Forelimb muscle (tissue), 1 donor: ENCODE results near the gene ADGRD1. TPM values are rescaled to one million over a fixed set of nuclear protein-coding genes. Genes with fewer than 3 reads are reported as not detected.
"Not testable (repeated sequence)": the region's sequence is repeated elsewhere in the genome, so short reads cannot be mapped to it uniquely, and the experiment has no call there.

Experiments
- DNase-seq: peaks from one replicate; pipeline ENCODE4 v3.0.0-alpha.2; 2013; ENCODE audit warnings: low read depth
- polyA plus RNA-seq: library from polyadenylated mRNA; unstranded; fragments of 120-200 nt; gene quantifications from one replicate; pipeline ENCODE4 v1.2.1, GENCODE V29; 2013; ENCODE audit not compliant: insufficient read length

The ADGRD1 gene
- polyA plus RNA-seq, 1 donor: 9.5 TPM

- DNase-seq: no peak
Measured at GRCh38 chr12:130984183-130985058, 30.7 kb downstream of the ADGRD1 start.

- no peak for DNase-seq
Measured at GRCh38 chr12:130987151-130987931, 33.6 kb downstream of the ADGRD1 start.

GRCh38 chr12:130988261-130988660, 34.6 kb downstream of the ADGRD1 start:
- DNase-seq: no peak

- DNase-seq: no peak
Measured at GRCh38 chr12:130988751-130989150, 35.0 kb downstream of the ADGRD1 start.

DNA sequence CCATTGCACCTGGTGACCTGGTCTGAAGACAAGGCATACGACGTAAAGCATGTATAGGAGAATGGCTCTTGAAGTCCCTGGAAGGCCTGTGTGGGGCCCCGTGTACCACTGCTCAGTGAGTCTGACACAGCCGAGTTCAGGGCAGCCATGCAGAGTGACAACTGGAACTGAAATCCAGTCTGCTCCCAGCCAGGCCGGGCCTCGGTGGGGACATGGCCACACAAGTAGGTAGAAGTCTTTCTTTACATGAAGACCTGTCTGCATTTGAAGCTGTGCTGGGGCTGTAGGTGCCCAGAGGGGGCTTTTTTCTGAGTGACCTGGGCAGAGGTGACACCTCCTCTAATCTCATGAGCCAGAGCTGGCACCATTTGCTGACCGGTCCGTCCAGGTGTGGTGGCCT, 35.7 kb downstream of the ADGRD1 start:
- DNase-seq: no peak

DNA sequence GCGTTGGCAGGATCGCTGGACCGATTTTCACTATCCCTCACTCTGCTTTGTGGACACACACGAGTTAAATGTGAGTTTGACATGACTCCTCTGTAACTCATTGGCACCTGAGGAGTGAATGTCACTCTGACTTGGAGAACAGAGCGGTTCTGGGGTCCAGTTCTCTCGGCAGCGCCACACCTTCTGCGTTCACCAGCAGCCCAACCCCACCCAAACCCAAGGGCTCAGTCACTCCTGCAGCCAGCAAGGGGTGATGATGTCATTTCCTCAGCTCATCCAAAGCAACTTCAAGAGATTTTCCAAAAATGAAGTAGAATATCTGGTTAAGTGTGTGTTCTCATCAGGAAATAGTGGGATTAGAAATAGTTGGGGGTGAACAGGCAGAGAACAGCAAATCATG, 36.3 kb downstream of the ADGRD1 start:
- no peak for DNase-seq

DNA sequence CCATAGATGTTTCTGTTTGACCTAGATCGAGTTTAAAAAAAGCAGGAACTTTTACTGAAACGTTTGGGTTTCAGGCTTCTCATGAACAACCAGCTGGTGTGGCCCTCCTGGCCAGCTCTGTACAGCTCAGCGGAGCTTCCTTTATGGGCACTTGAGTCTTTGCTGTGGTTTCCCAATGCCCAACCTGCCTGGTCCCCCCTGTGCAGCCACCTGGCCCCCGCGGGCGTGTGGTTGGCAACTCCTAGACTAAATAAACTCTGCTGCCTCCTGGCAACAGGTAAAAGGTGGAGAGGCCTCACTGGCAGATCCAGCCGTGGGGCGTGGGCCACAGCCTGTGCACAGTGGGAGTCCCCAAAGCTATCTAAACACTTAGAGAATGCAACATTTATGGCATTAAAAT, 38.7 kb downstream of the ADGRD1 start:
- DNase-seq: no peak

- no peak for DNase-seq
Measured at GRCh38 chr12:130992979-130993538, 39.4 kb downstream of the ADGRD1 start.

- DNase-seq: no peak
Measured at GRCh38 chr12:130993759-130994670, 40.3 kb downstream of the ADGRD1 start.

DNA sequence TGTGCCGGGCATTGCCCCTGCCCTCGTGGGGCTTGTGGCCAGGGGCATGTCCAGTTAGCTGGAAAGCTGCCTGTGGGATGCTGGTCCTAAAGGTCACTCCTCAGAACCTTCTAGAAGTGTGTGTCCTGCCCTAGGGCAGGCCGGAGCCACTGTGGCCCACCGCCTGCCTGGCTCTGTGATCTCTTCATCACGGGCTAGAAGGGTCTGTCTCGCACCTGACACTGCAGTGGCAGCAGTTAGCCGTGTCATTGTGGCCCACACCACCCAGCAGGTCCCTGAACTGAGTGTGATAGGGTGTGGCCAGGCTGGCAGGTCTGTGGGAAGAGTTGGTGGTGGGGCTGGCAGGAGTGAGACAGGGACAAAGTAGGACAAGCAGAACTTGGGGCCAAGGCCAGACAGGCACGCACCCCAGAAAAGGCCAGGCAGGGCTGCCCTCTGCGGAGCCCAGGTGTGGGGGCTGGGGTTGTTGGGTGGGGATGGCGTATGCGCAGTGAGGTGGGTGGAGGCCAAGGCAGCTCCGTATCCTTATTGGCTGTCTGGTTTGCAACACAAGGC, 41.2 kb downstream of the ADGRD1 start:
- no peak for DNase-seq

DNA sequence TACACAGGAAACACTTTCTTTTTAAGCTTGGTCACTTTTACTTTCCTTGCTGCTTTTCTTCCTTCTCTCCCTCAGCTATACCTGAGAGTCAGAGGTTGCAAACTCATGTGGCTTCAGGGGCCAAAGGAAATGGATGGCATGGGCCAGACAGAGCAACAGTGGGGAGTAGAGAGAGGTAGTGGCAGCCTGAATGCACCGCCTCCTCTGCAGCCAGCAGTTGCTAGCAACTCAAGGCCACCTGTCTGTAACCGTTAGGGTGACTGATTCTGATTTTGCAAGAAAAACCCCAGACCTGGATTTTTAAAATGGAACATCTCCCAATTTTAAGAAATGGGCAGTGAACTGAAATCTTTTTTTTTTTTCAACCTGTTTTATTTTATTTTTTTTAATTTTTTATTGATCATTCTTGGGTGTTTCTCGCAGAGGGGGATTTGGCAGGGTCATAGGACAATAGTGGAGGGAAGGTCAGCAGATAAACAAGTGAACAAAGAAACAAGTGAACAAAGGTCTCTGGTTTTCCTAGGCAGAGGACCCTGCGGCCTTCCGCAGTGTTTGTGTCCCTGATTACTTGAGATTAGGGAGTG, 41.8 kb downstream of the ADGRD1 start:
- not testable (repeated sequence) for DNase-seq

- DNase-seq: no peak
Measured at GRCh38 chr12:130998136-130998535, 44.4 kb downstream of the ADGRD1 start.

DNA sequence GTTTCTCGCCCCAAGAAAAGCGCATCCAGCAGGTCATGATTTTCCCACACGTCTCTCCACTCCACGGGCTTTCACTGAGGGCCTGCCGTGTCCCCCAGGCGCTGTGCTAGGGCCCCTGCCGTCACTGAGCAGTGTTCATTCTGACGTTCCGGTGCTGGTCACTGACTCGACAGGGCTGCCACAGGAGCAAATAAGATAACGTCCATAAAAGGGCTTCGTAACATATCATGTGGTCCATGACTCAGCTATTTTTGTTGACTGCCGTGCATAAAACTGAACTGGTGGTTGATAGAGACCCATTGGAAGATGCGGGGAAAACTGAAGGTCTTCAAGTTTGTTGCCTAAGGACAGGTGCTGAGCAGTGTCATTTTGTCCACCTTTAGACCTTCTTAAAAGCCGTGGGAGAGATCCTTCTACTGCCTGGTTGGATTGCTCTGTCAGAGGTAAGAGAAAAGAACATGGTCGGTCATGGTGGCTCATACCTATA, 46.3 kb downstream of the ADGRD1 start:
- DNase-seq: no peak

- DNase-seq: no peak
Measured at GRCh38 chr12:131001493-131001892, 47.8 kb downstream of the ADGRD1 start.

DNA sequence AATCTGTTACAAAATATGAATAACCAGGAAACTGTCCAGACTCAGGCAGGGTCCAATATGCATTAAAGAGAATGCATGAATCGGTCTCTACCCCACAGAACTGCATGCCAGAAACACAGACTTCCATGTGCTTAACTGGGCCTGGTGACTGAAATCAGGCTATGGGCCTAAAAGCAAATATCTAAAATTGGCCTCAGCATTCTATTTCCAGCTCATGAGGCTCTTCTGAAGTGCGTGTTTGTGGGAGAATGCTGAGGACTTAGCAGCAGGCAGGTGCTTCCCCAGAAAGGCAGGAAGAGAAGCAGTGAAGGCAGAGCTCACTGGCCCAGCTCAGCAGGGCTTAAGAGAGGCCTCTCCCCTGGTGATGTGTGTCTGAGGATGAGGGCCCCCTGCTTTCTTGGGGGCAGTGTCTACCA, 48.5 kb downstream of the ADGRD1 start:
- DNase-seq: no peak

DNA sequence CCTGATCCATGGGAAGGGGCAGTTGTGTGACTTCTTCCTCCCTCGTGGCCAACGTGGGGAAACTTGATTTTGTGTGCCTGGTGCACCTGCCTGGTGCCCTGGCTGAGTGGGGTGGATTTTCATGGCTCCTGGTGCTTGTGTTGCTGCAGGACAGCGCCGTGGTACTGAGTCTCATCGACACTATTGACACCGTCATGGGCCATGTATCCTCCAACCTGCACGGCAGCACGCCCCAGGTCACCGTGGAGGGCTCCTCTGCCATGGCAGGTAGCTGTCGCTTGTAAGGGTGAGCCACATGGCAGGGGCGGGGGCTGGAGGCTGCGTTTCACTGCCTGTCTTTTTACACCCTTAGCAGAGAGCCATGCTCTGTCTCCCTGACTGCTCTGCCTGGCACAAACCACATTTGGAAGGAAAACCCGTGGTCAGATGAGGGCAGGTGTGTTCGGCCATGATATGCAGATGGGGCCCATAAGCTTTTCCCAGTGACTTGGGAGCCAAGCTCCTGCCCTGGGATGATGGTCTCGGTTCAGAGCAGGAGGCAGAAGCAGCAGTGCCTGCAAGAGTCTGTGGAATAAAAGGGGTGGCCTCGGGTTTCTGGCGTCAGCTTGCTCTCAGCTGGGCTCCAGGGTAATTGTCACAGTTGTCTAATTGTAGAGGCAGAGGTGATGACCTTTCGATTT, 49.5 kb downstream of the ADGRD1 start:
- no peak for DNase-seq

DNA sequence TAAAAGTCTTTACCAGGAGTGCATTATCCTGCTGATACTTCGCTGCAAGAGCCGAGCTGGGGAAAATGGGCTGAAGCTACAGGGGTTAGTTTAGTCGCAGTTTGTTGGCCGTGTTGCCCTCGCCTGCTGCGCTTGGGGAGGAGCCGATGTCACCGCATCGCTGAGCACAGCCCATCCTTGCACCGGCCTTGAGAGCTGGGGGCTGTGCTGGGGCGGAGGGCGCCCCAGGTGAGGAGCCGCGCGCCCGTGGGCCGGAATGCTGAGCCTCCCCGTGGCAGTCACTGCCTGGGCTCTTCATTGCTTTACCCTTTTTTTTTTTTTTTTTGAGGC, 50.0 kb downstream of the ADGRD1 start:
- DNase-seq: no peak

DNA sequence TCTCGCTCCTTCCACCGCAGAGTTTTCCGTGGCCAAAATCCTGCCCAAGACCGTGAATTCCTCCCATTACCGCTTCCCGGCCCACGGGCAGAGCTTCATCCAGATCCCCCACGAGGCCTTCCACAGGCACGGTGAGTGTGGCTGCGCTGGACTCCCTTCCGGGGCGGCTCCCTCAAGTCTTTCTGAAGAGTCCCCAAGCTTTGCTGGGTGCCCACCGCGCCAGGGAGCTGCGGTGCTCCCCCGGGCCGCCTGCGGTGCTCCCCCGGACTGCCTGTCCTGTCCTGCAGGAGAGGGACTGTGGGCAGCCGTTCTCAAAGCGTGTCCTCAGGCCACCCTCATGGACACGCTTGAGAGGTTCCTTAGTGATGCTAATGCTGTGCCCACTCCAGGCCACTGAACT, 50.5 kb downstream of the ADGRD1 start:
- DNase-seq: no peak

DNA sequence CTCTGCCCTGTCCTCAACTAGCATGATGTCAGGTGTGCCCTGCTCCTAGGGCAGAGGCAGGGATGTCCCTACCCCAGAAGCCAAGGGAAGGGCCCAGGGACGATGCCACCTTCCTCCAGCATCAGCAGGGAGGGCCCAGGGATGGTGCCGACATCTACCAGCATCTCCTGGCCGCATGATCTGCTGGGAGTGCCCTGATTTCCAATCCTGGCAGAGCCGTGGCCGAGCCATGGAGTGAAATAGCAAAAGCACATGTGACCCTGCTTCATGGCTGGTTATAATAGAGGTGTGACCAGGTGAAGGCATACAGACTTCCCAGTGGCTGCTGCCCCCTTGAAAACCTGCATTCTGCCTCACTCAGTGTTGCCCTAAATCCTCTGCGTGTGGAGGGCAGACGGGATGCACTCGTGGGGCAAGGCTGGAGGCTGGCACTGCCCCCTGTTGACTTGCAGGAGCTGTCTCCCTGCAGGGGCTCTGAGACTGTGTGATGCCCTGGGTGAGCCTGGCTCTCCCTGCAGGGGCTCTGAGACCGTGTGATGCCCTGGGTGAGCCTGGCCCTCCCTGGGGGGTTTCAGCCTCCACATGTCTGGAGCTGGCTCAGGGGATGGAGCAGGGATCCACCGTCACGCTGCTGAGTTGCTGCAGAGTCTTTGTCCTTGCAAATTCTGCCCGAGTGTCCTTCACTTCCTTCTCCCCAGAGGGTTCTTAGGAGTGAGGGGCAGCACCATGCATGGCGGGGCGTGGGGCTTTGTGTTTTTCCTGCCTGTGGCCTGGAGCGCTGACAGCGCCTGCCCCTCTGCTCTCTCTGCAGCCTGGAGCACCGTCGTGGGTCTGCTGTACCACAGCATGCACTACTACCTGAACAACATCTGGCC, 51.7 kb downstream of the ADGRD1 start:
- DNase-seq: no peak
